ENCODE results near the gene SCAND1. TPM values are rescaled to one million over a fixed set of nuclear protein-coding genes. Genes with fewer than 3 reads are reported as not detected.
"Not testable (repeated sequence)": the region's sequence is repeated elsewhere in the genome, so short reads cannot be mapped to it uniquely, and the experiment has no call there.

SCAND1 gene
- 100 to 1,000 TPM in 1 of 4 donors, 10 to 100 TPM in 3; 61.1 to 133 (median 83.4) TPM for total RNA-seq

DNA sequence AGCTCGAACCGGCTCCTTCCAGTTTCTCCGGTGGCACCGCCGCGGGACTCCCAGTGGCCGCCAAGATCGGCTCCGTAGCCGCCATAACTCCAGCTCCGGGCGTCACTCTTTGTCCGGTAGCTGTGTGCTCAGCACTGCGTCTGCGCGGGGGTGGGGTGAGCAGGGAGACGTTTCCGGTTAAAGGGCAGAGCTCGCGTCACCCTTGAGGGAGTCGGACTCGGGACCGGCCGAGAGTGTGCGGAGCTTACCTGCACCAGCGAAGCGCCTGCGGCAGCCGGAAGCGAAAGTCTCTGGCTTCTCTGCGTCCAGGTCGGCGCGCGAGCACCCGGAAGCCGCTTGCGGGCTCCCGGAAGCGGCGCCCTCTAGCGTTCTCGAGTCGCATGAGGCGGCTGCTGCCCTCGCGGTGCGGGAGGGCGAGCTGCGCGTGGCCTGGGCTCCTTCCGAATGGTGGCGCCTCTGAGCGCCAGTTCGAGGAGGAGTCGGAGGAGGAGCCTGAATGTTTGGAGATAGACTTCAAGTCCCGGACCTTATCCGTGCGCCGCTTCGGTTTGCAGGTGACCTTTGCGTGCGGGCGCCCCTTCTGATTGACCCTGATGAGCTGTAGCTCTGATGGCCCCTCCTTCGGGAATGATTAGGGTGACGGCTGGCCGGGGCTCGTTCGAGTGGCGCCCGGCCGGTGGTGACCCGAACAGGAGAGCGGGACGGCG is at the start of gene SCAND1:
TSS of gene SCAND1 (minus strand) at position 303 of the 707 bp plus-strand sequence. CDS start at position 85, 218 bp downstream.
- H3K4me3 ChIP-seq, result peak within 1 kb of the TSS; percentile 63 to 97 (median 86)

DNA sequence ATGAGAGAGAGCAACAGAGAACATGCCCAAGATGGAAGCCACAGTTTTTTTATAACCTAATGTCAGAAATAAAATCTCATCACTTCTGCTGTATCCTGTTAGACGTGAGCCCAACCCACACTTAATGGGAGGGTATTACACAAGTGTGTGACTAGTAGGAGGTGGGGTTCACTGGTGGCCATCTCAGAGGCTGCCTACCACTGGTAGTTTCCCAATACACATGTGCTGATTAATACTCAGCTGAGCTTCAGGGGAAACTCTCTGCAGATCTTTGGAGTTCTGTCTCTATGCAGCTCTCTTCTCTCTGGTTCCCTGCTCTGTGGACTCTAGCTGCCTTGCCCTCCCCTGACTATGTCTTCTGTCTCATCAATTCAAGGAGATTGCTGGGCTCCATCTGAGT is 49.7 kb upstream of the SCAND1 start:
- Histone ChIP-seq H3K36me3 (no peaks in the 10 kb centered on the region), H3K27ac (no peak overlapping the region), H3K4me3 (no peak overlapping the region), H3K9me3 (peaks cover 0 to 5% (median 0%) of the 10 kb centered on the region in 4 donors), H3K27me3 (no peaks in the 10 kb centered on the region), H3K4me1 (no peaks in the 10 kb centered on the region)
- no peak for TF ChIP-seq CTCF (IDR thresholded peaks at IDR 0.05)
- no peak for TF ChIP-seq POLR2A (IDR thresholded peaks at IDR 0.05)
- peak in 1 of 3 donors; percentile 2 for DNase-seq

More for the DNA sequence above, at the start of gene SCAND1:
- TF ChIP-seq POLR2A (IDR thresholded peaks at IDR 0.05), result peak; percentile 92
- peak; percentile 94 to 99 (median 98) for TF ChIP-seq CTCF (IDR thresholded peaks at IDR 0.05)
- H3K36me3 ChIP-seq, result no peaks in the 10 kb centered on the region
- H3K27ac ChIP-seq, result peak within 1 kb of the TSS; percentile 94 to 100 (median 98)
- peaks cover 0 to 21% (median 9%) of the 10 kb centered on the region in 4 donors for H3K4me1 ChIP-seq
- no peaks in the 10 kb centered on the region for H3K9me3 ChIP-seq
- no peaks in the 10 kb centered on the region for H3K27me3 ChIP-seq
- DNase-seq, result peak; percentile 95 to 99 (median 98)

DNA sequence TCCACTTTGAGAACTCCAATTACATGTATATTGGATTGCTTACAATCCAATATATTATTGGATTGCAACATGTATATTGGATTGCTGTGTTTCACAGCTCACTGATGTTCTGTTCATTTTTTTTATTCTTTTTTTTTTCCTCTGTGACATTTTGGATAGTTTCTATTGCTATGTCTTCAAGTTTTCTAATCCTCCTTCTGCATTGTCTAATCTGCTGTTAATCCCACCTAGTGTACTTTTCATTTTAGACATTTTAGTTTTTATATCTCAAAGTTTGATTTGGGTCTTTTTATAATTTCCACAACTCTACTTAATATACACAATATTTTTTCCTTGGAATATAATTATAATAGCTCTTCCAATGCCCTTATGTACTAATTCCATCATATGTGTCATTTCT is 48.6 kb upstream of the SCAND1 start:
- TF ChIP-seq POLR2A (IDR thresholded peaks at IDR 0.05) (no peak), CTCF (IDR thresholded peaks at IDR 0.05) (no peak)
- Histone ChIP-seq H3K9me3 (peaks cover 0 to 5% (median 0%) of the 10 kb centered on the region in 4 donors), H3K27me3 (no peaks in the 10 kb centered on the region), H3K27ac (no peak overlapping the region), H3K36me3 (no peaks in the 10 kb centered on the region), H3K4me1 (no peaks in the 10 kb centered on the region), H3K4me3 (no peak overlapping the region)
- DNase-seq, result no peak

- DNase-seq, H3K27ac ChIP-seq, H3K36me3 ChIP-seq, H3K4me3 ChIP-seq, H3K4me1 ChIP-seq, H3K9me3 ChIP-seq, H3K27me3 ChIP-seq: not testable (repeated sequence)
Measured at GRCh38 chr20:36001331-36001730, 47.0 kb upstream of the SCAND1 start.

DNA sequence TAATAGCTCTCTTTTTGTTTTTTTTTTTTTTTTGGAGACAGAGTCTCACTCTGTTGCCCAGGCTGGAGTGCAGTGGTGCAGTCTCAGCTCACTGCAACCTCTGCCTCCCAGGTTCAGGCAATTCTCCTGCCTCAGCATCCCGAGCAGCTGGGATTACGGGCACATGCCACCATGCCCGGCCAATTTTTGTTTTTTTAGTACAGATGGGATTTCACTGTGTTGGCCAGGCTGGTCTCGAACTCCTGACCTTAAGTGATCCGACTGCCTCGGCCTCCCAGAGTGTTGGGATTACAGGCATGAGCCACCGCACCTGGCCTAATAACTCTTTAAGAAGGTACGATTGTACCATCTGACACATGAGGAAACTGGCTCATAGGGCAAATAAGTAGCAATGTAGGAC is 42.2 kb upstream of the SCAND1 start:
- DNase-seq, H3K27ac ChIP-seq, H3K27me3 ChIP-seq, H3K36me3 ChIP-seq, H3K4me3 ChIP-seq, H3K4me1 ChIP-seq, H3K9me3 ChIP-seq: not testable (repeated sequence)

GRCh38 chr20:35994994-35995453 is 40.7 kb upstream of the SCAND1 start:
- DNase-seq, result peak; percentile 79 to 94 (median 90)
- TF ChIP-seq POLR2A (IDR thresholded peaks at IDR 0.05), result no peak
- peak; percentile 60 to 95 (median 86) for TF ChIP-seq CTCF (IDR thresholded peaks at IDR 0.05)
- Histone ChIP-seq H3K4me3 (no peak overlapping the region), H3K27ac (no peak overlapping the region), H3K9me3 (no peaks in the 10 kb centered on the region), H3K36me3 (no peaks in the 10 kb centered on the region), H3K27me3 (no peaks in the 10 kb centered on the region), H3K4me1 (no peaks in the 10 kb centered on the region)

All from Peyer's patch (tissue), 4 donors.